RWPE2 (cell line): ENCODE measurements around the gene SGCG.

ENCODE experiments used
- ATAC-seq: fragments of 200-7000 bp; cut with Tn5 transposase; 3 replicates; pipeline ENCODE4 v1.9.1; 2021; ENCODE audit warnings: low read depth
- DNase-seq: peaks from one replicate; pipeline ENCODE4 v3.0.0-alpha.2; 2020; ENCODE audit warnings: low spot score
- H3K27ac ChIP-seq: fragments of 450-650 bp; 2 replicates; pipeline ENCODE4 v1.5.1; 2017; ENCODE audit warnings: mild to moderate bottlenecking; ENCODE audit not compliant: poor library complexity, severe bottlenecking
- H3K27me3 ChIP-seq: fragments of 250-450 bp; sonication (Bioruptor Pico); 2 replicates; pipeline ENCODE4 v1.5.1; 2021; ENCODE audit warnings: mild to moderate bottlenecking, moderate library complexity; ENCODE audit not compliant: insufficient read depth, poor library complexity, severe bottlenecking
- H3K36me3 ChIP-seq: fragments of 250-450 bp; sonication (Bioruptor Pico); 2 replicates; pipeline ENCODE4 v1.5.1; 2020; ENCODE audit warnings: low read depth, mild to moderate bottlenecking, moderate library complexity
- H3K4me1 ChIP-seq: fragments of 250-450 bp; sonication (Bioruptor Pico); 2 replicates; pipeline ENCODE4 v1.5.1; 2021; ENCODE audit warnings: mild to moderate bottlenecking, moderate library complexity; ENCODE audit not compliant: insufficient read depth, poor library complexity, severe bottlenecking
- H3K4me3 ChIP-seq: fragments of 250-450 bp; sonication (Bioruptor Pico); 2 replicates; pipeline ENCODE4 v1.5.1; 2021; ENCODE audit warnings: mild to moderate bottlenecking, moderate library complexity; ENCODE audit not compliant: severe bottlenecking
- H3K9me3 ChIP-seq: fragments of 250-450 bp; sonication (Bioruptor Pico); 2 replicates; pipeline ENCODE4 v1.5.1; 2021; ENCODE audit warnings: mild to moderate bottlenecking, moderate library complexity; ENCODE audit not compliant: severe bottlenecking
- CTCF ChIP-seq: fragments of 450-650 bp; IDR thresholded peaks from one replicate; pipeline ENCODE4 v1.5.1; 2017; ENCODE audit warnings: mild to moderate bottlenecking, moderate library complexity; ENCODE audit not compliant: poor library complexity, severe bottlenecking

SGCG gene

GRCh38 chr13:23320926-23321534, 140.3 kb downstream of the SGCG start:
- ATAC-seq (peak; percentile 31), DNase-seq (no peak)
- no peak overlapping the region for H3K4me3 ChIP-seq
- H3K9me3 ChIP-seq: no peaks in the 10 kb centered on the region
- peaks cover 38% of the 10 kb centered on the region for H3K4me1 ChIP-seq
- H3K36me3 ChIP-seq: no peaks in the 10 kb centered on the region
- no peak for TF ChIP-seq CTCF
- peak overlapping the region; percentile 94 for H3K27ac ChIP-seq
- no peaks in the 10 kb centered on the region for H3K27me3 ChIP-seq

DNA sequence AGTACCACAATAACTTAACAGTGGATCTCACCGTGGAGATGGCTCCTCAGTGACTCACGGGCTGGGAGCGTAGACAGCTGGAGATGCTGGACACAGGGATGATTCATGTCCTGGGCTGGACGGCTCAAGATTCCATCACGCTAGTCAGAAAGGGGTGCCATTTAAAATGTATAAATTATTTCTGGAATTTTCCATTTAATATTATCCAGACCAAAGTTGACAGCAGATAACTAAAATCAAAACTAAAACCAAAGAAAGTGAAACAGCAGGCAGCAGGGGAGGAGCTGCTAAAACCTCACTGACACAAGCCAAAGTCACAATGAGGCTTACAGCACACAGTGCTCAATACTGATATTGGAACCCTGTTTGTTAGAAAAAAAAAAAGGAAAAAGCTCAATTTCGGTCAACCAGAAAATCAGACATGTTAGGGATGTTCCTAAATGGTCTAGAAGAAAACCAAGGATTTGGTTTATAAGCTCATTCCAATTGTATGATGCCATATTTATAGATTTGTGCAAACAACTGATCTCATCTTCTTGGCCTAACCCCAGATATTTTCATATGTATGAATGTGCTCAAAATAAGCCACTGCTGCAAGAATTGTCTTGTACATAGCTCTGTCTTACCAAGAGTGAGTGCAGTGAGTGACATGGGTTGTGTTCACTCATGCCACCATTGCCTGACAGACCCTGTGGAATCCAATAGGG, 140.9 kb downstream of the SGCG start:
- Histone ChIP-seq H3K4me3 (no peak overlapping the region), H3K9me3 (no peaks in the 10 kb centered on the region), H3K4me1 (peaks cover 38% of the 10 kb centered on the region), H3K27me3 (no peaks in the 10 kb centered on the region), H3K27ac (peak overlapping the region; percentile 94), H3K36me3 (no peaks in the 10 kb centered on the region)
- no peak for TF ChIP-seq CTCF
- DNase-seq (peak; percentile 87), ATAC-seq (peak; percentile 96)

DNA sequence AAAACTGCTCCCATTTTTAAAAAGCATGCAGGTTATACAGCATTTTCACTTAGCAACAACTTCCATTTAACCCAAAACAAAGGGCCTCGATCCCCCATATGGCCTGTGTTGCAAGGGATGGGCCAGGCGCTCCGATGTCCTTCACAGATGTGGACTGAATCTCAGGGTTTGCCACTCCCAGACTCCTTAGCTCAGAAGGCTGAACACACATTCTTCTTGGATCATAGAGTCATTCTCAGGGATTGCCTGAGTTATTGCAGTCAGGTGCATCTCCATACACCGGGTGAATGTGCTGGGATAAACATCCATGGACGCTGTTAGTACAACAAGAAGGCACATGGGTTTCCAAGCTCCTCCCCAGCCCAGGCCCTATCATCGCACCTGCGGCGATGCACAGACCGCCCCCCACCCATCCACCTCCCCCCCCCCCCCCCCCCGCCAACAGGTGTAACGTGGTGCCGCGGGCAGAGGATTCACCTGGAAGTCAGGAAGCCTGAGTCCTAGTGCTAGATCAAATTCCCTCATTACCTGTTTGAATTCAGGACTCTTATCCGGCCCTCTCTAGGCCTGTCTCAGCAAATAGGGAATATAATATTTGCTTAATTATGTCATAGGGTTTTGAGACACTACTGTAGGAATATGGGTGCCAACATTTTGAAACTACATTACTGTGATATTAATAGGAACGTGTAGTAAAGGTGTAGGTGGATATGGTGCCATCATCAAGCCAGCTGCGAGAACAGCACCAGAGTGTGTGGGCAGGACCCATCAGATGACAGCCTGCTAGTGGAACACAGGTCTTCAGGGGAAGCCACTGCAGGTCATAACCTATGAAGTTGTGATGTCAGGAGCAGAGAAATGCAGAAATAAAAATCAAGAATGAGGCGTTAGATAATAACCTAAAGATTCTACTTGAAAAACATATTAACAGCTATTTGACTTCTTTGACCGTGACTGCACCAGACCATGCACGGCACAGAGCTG, 141.9 kb downstream of the SGCG start:
- H3K27ac ChIP-seq: peak overlapping the region; percentile 94
- no peak for TF ChIP-seq CTCF
- no peak for ATAC-seq
- no peak overlapping the region for H3K4me3 ChIP-seq
- H3K36me3 ChIP-seq: no peaks in the 10 kb centered on the region
- H3K27me3 ChIP-seq: no peaks in the 10 kb centered on the region
- H3K9me3 ChIP-seq: no peaks in the 10 kb centered on the region
- no peak for DNase-seq
- peaks cover 38% of the 10 kb centered on the region for H3K4me1 ChIP-seq

DNA sequence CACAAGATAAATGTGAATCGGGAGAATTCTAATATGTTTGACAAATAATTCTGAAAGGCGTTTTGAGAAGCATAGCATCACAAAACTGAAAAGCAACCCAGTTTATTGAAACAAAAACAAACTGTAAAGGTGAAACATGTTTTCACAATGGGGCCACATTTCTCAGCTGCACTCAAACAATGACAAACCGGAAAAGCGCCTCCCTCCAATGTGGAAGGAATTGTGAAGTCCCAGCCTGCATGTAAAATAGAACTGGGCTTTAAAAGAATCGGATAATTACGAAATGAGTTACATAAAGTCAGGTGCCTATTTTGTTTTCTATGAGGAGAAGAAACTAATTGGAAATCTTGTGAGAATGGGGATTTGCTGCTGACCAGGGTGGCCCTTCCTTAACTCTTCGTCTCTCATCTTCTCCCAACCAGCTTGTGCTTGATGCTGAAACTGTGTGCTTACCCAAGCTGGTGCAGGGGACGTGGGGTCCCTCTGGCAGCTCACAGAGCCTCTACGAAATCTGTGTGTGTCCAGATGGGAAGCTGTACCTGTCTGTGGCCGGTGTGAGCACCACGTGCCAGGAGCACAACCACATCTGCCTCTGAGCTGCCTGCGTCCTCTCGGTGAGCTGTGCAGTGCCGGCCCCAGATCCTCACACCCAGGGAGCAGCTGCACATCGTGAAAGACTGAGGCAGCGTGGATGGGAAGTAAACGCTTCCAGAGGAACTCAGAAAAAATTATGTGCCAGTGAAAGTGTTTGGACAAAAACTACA, 143.3 kb downstream of the SGCG start:
- DNase-seq: no peak
- TF ChIP-seq CTCF: no peak
- ATAC-seq: no peak
- H3K27ac ChIP-seq: no peak overlapping the region
- H3K36me3 ChIP-seq: no peaks in the 10 kb centered on the region
- H3K4me3 ChIP-seq: no peak overlapping the region
- H3K9me3 ChIP-seq: no peaks in the 10 kb centered on the region
- H3K4me1 ChIP-seq: peaks cover 38% of the 10 kb centered on the region
- H3K27me3 ChIP-seq: no peaks in the 10 kb centered on the region
